Stimulated activated effector memory CD8-positive, alpha-beta T cell treated with anti-CD3 and anti-CD28 coated beads, Interleukin-12 subunit alpha, Interleukin-12 subunit beta, amount 100 ng/mL, for 72 hours (primary cell): ENCODE data around the gene NFIA.

Source experiments
- ATAC-seq: fragments of 150-1000 bp; cut with Tn5 transposase; 2 replicates; pipeline ENCODE4 v1.10.0; 2021
- DNase-seq, 2 donors: peaks; one replicate each; pipeline ENCODE4 v3.0.0; 2021 to 2022; ENCODE audit warnings: low spot score in 2 of 2
- H3K27ac Mint-ChIP-seq: one replicate; pipeline ENCODE4 v1.8.0; 2022; ENCODE audit warnings: mild to moderate bottlenecking, mixed read lengths
- H3K36me3 Mint-ChIP-seq: one replicate; pipeline ENCODE4 v1.8.0; 2022; ENCODE audit warnings: mild to moderate bottlenecking, mixed read lengths
- H3K4me1 Mint-ChIP-seq: one replicate; pipeline ENCODE4 v1.8.0; 2022; ENCODE audit warnings: mixed read lengths
- H3K4me3 Mint-ChIP-seq: one replicate; pipeline ENCODE4 v1.8.0; 2022; ENCODE audit warnings: mild to moderate bottlenecking, mixed read lengths
- H3K9me3 Mint-ChIP-seq: one replicate; pipeline ENCODE4 v1.8.0; 2022; ENCODE audit warnings: mixed read lengths

Gene NFIA

GRCh38 chr1:61307422-61308142 is 225.2 kb downstream of the NFIA start:
- Mint-ChIP-seq H3K9me3 (no peaks in the 10 kb centered on the region), H3K27ac (peak overlapping the region; percentile 40), H3K36me3 (no peaks in the 10 kb centered on the region), H3K4me1 (peaks cover 59% of the 10 kb centered on the region), H3K4me3 (no peak overlapping the region)
- peak; percentile 64 for ATAC-seq
- no peak for DNase-seq

GRCh38 chr1:61310057-61310456 is 227.7 kb downstream of the NFIA start:
- H3K27ac Mint-ChIP-seq = no peak overlapping the region
- DNase-seq = no peak
- peaks cover 4% of the 10 kb centered on the region for H3K9me3 Mint-ChIP-seq
- peaks cover 50% of the 10 kb centered on the region for H3K4me1 Mint-ChIP-seq
- no peaks in the 10 kb centered on the region for H3K36me3 Mint-ChIP-seq
- no peak for ATAC-seq
- no peak overlapping the region for H3K4me3 Mint-ChIP-seq

- no peak overlapping the region for H3K27ac Mint-ChIP-seq
- no peaks in the 10 kb centered on the region for H3K36me3 Mint-ChIP-seq
- H3K4me1 Mint-ChIP-seq = peaks cover 52% of the 10 kb centered on the region
- H3K9me3 Mint-ChIP-seq = peaks cover 4% of the 10 kb centered on the region
- H3K4me3 Mint-ChIP-seq = no peak overlapping the region
- no peak for ATAC-seq
- DNase-seq = no peak
Observed at GRCh38 chr1:61310538-61310937, 228.2 kb downstream of the NFIA start.

GRCh38 chr1:61313906-61314422 is 231.6 kb downstream of the NFIA start:
- peak overlapping the region; percentile 75 for H3K27ac Mint-ChIP-seq
- H3K4me1 Mint-ChIP-seq = peaks cover 46% of the 10 kb centered on the region
- peaks cover 4% of the 10 kb centered on the region for H3K9me3 Mint-ChIP-seq
- ATAC-seq = no peak
- no peak for DNase-seq
- no peak overlapping the region for H3K4me3 Mint-ChIP-seq
- peaks cover under 1% of the 10 kb centered on the region for H3K36me3 Mint-ChIP-seq

GRCh38 chr1:61315011-61315410 is 232.7 kb downstream of the NFIA start:
- H3K36me3 Mint-ChIP-seq = peaks cover 11% of the 10 kb centered on the region
- peaks cover 4% of the 10 kb centered on the region for H3K9me3 Mint-ChIP-seq
- no peak for ATAC-seq
- H3K4me3 Mint-ChIP-seq = no peak overlapping the region
- H3K27ac Mint-ChIP-seq = peak overlapping the region; percentile 75
- peaks cover 51% of the 10 kb centered on the region for H3K4me1 Mint-ChIP-seq
- no peak for DNase-seq

- Mint-ChIP-seq H3K36me3 (peaks cover 11% of the 10 kb centered on the region), H3K27ac (no peak overlapping the region), H3K4me1 (peaks cover 54% of the 10 kb centered on the region), H3K4me3 (no peak overlapping the region), H3K9me3 (peaks cover 4% of the 10 kb centered on the region)
- ATAC-seq (no peak), DNase-seq (no peak)
Observed at GRCh38 chr1:61316493-61316892, 234.1 kb downstream of the NFIA start.

GRCh38 chr1:61318319-61319125 is 236.2 kb downstream of the NFIA start:
- DNase-seq = no peak
- peaks cover 11% of the 10 kb centered on the region for H3K36me3 Mint-ChIP-seq
- peak; percentile 93 for ATAC-seq
- peak overlapping the region; percentile 97 for H3K27ac Mint-ChIP-seq
- no peaks in the 10 kb centered on the region for H3K9me3 Mint-ChIP-seq
- H3K4me3 Mint-ChIP-seq = peak overlapping the region; percentile 31
- peaks cover 69% of the 10 kb centered on the region for H3K4me1 Mint-ChIP-seq

- ATAC-seq (no peak), DNase-seq (no peak)
- Mint-ChIP-seq H3K9me3 (no peaks in the 10 kb centered on the region), H3K4me3 (no peak overlapping the region), H3K4me1 (peaks cover 72% of the 10 kb centered on the region), H3K27ac (peak overlapping the region; percentile 97), H3K36me3 (peaks cover 11% of the 10 kb centered on the region)
Observed at GRCh38 chr1:61320575-61320974, 238.2 kb downstream of the NFIA start.

GRCh38 chr1:61322008-61322744 is 239.8 kb downstream of the NFIA start:
- Mint-ChIP-seq H3K4me1 (peaks cover 68% of the 10 kb centered on the region), H3K9me3 (no peaks in the 10 kb centered on the region), H3K27ac (peak overlapping the region; percentile 97), H3K36me3 (peaks cover 11% of the 10 kb centered on the region), H3K4me3 (peak overlapping the region; percentile 28)
- ATAC-seq (peak; percentile 41), DNase-seq (no peak)

GRCh38 chr1:61322769-61323168 is 240.4 kb downstream of the NFIA start:
- no peaks in the 10 kb centered on the region for H3K9me3 Mint-ChIP-seq
- DNase-seq (no peak), ATAC-seq (peak; percentile 86)
- peaks cover 11% of the 10 kb centered on the region for H3K36me3 Mint-ChIP-seq
- peaks cover 68% of the 10 kb centered on the region for H3K4me1 Mint-ChIP-seq
- peak overlapping the region; percentile 28 for H3K4me3 Mint-ChIP-seq
- H3K27ac Mint-ChIP-seq = peak overlapping the region; percentile 97

- H3K4me1 Mint-ChIP-seq = peaks cover 61% of the 10 kb centered on the region
- no peak overlapping the region for H3K4me3 Mint-ChIP-seq
- H3K36me3 Mint-ChIP-seq = peaks cover 11% of the 10 kb centered on the region
- H3K27ac Mint-ChIP-seq = peak overlapping the region; percentile 97
- DNase-seq (no peak), ATAC-seq (no peak)
- no peaks in the 10 kb centered on the region for H3K9me3 Mint-ChIP-seq
Observed at GRCh38 chr1:61323681-61324328, 241.4 kb downstream of the NFIA start.

GRCh38 chr1:61326713-61327112 is 244.4 kb downstream of the NFIA start:
- Mint-ChIP-seq H3K27ac (peak overlapping the region; percentile 46), H3K36me3 (no peaks in the 10 kb centered on the region), H3K4me1 (peaks cover 41% of the 10 kb centered on the region), H3K9me3 (no peaks in the 10 kb centered on the region), H3K4me3 (no peak overlapping the region)
- ATAC-seq = no peak
- no peak for DNase-seq

- H3K4me3 Mint-ChIP-seq = no peak overlapping the region
- H3K36me3 Mint-ChIP-seq = peaks cover 6% of the 10 kb centered on the region
- no peak for ATAC-seq
- H3K9me3 Mint-ChIP-seq = no peaks in the 10 kb centered on the region
- DNase-seq = no peak
- no peak overlapping the region for H3K27ac Mint-ChIP-seq
- peaks cover 41% of the 10 kb centered on the region for H3K4me1 Mint-ChIP-seq
Observed at GRCh38 chr1:61327436-61327835, 245.1 kb downstream of the NFIA start.

- H3K4me1 Mint-ChIP-seq = peaks cover 28% of the 10 kb centered on the region
- H3K4me3 Mint-ChIP-seq = no peak overlapping the region
- no peak overlapping the region for H3K27ac Mint-ChIP-seq
- ATAC-seq (no peak), DNase-seq (no peak)
- H3K36me3 Mint-ChIP-seq = peaks cover 10% of the 10 kb centered on the region
- H3K9me3 Mint-ChIP-seq = no peaks in the 10 kb centered on the region
Observed at GRCh38 chr1:61329556-61329955, 247.2 kb downstream of the NFIA start.

- peaks cover 10% of the 10 kb centered on the region for H3K36me3 Mint-ChIP-seq
- H3K4me3 Mint-ChIP-seq = no peak overlapping the region
- no peaks in the 10 kb centered on the region for H3K9me3 Mint-ChIP-seq
- no peak overlapping the region for H3K27ac Mint-ChIP-seq
- peaks cover 23% of the 10 kb centered on the region for H3K4me1 Mint-ChIP-seq
- no peak for ATAC-seq
- DNase-seq = no peak
Observed at GRCh38 chr1:61330018-61330417, 247.7 kb downstream of the NFIA start.
